Esophagus squamous epithelium (tissue), 5 donors: ENCODE results near the gene SPATA1. TPM values are rescaled to one million over a fixed set of nuclear protein-coding genes. Genes with fewer than 3 reads are reported as not detected.

Experiments
- DNase-seq: peaks from one replicate; lab custom pipeline; 2025; lab: John Stamatoyannopoulos, UW
- H3K27ac ChIP-seq, 4 donors: fragments of 200-600 bp; sonication (generic); one replicate each; pipeline ENCODE4 v1.5.1; 2016 to 2019; ENCODE audit warnings: mild to moderate bottlenecking in 1 of 4
- H3K27me3 ChIP-seq, 4 donors: fragments of 200-600 bp; sonication (generic); 1 replicate in 3 of 4; 2 replicates in 1 of 4; pipeline versions ENCODE4 v1.5.1 to v1.6.0; 2017 to 2021; ENCODE audit warnings: antibody characterized with exemption in 1 of 4
- H3K36me3 ChIP-seq, 3 donors: fragments of 200-600 bp; sonication (generic); one replicate each; pipeline ENCODE4 v1.5.1; 2016 to 2019
- H3K4me1 ChIP-seq, 3 donors: fragments of 200-600 bp; sonication (generic); one replicate each; pipeline ENCODE4 v1.5.1; 2017 to 2019
- H3K4me3 ChIP-seq, 4 donors: fragments of 200-600 bp; sonication (generic); 1 replicate in 3 of 4; 2 replicates in 1 of 4; pipeline ENCODE4 v1.5.1; 2016 to 2019; ENCODE audit warnings: mild to moderate bottlenecking in 2 of 4, moderate library complexity in 1 of 4
- H3K9me3 ChIP-seq, 3 donors: fragments of 200-600 bp; sonication (generic); one replicate each; pipeline ENCODE4 v1.5.1; 2016 to 2019
- CTCF ChIP-seq, 6 experiments: fragments of 450-650 bp in 4 of 6; fragments of 200-600 bp in 2 of 6; sonication (generic) in 2 of 6; IDR thresholded peaks; one replicate each; pipeline ENCODE4 v1.5.1; 2016 to 2019; ENCODE audit warnings: antibody characterized with exemption in 6 of 6, mild to moderate bottlenecking in 4 of 6, moderate library complexity in 4 of 6
- POLR2A ChIP-seq, 4 donors: fragments of 450-650 bp; IDR thresholded peaks; one replicate each; pipeline ENCODE4 v1.6.1; 2017; ENCODE audit warnings: antibody characterized with exemption in 4 of 4, mild to moderate bottlenecking in 4 of 4, moderate library complexity in 3 of 4
- WGBS, 2 donors: methylation state at CpG; one replicate each; pipeline ENCODE4 v1.1.5; 2018; 5-methylcytosine and 5-hydroxymethylcytosine counted together
- intact Hi-C: fragments of 100-400 bp; cut with DNase I; formaldehyde crosslinking; loops from one replicate; pipeline ENCODE4 v1.15.0; 2022
- total RNA-seq, 4 donors: library from RNA; depleted of rRNA; stranded (reverse); fragments of >200 nt; gene quantifications; one replicate each; pipeline ENCODE4 v1.1.0, GENCODE V29; 2016
- donor health status: DM: yes; HTN: yes; CAD: no.

SPATA1 gene
- total RNA-seq, 4 donors from 2014 or later: 0.15 TPM; not detected in 3

- H3K36me3 ChIP-seq: peaks cover 0 to 82% (median 11%) of the 10 kb centered on the region in 3 donors
- H3K9me3 ChIP-seq: no peaks in the 10 kb centered on the region
- TF ChIP-seq CTCF (IDR thresholded peaks at IDR 0.05) (no peak), POLR2A (IDR thresholded peaks at IDR 0.05) (no peak)
- intact Hi-C loops: no loop called here
- H3K27me3 ChIP-seq: no peaks in the 10 kb centered on the region
- H3K4me3 ChIP-seq: no peak overlapping the region
- H3K27ac ChIP-seq: no peak overlapping the region
- WGBS, 2 donors: 67 to 87% methylated on average over 3 of the region's 3 CpGs
- DNase-seq: no peak
- H3K4me1 ChIP-seq: peaks cover 0 to 8% (median 0%) of the 10 kb centered on the region in 3 donors
Observed at GRCh38 chr1:84488107-84488506, 18.1 kb upstream of the SPATA1 start.

- no peak for TF ChIP-seq POLR2A (IDR thresholded peaks at IDR 0.05)
- TF ChIP-seq CTCF (IDR thresholded peaks at IDR 0.05): no peak
- Histone ChIP-seq H3K4me1 (peaks cover 0 to 10% (median 0%) of the 10 kb centered on the region in 3 donors), H3K27me3 (no peaks in the 10 kb centered on the region), H3K27ac (no peak overlapping the region), H3K4me3 (no peak overlapping the region), H3K9me3 (no peaks in the 10 kb centered on the region), H3K36me3 (peaks cover 0 to 81% (median 11%) of the 10 kb centered on the region in 3 donors)
- no peak for DNase-seq
- intact Hi-C loops: no loop called here
- WGBS, 2 donors: 90 to 93% methylated on average over 2 of the region's 2 CpGs
Observed at GRCh38 chr1:84489766-84490165, 16.4 kb upstream of the SPATA1 start.

GRCh38 chr1:84492726-84493125 is 13.5 kb upstream of the SPATA1 start:
- TF ChIP-seq POLR2A (IDR thresholded peaks at IDR 0.05) (no peak), CTCF (IDR thresholded peaks at IDR 0.05) (no peak)
- intact Hi-C loops: no loop called here
- WGBS, 2 donors: 42 to 67% methylated on average over 1 of the region's 1 CpG
- H3K4me3 ChIP-seq: no peak overlapping the region
- DNase-seq: no peak
- peaks cover 7 to 84% (median 27%) of the 10 kb centered on the region in 3 donors for H3K36me3 ChIP-seq
- no peak overlapping the region for H3K27ac ChIP-seq
- peaks cover 0 to 10% (median 0%) of the 10 kb centered on the region in 3 donors for H3K4me1 ChIP-seq
- H3K27me3 ChIP-seq: no peaks in the 10 kb centered on the region
- H3K9me3 ChIP-seq: no peaks in the 10 kb centered on the region

- no peak for DNase-seq
- Histone ChIP-seq H3K27ac (no peak overlapping the region), H3K4me1 (peaks cover 0 to 10% (median 0%) of the 10 kb centered on the region in 3 donors), H3K4me3 (no peak overlapping the region), H3K27me3 (no peaks in the 10 kb centered on the region), H3K9me3 (no peaks in the 10 kb centered on the region), H3K36me3 (peaks cover 11 to 92% (median 33%) of the 10 kb centered on the region in 3 donors)
- TF ChIP-seq CTCF (IDR thresholded peaks at IDR 0.05) (no peak), POLR2A (IDR thresholded peaks at IDR 0.05) (no peak)
- intact Hi-C loops: no loop called here
- 53 to 65% methylated on average over 1 of the region's 1 CpG for WGBS, 2 donors
Observed at GRCh38 chr1:84493747-84494146, 12.4 kb upstream of the SPATA1 start.

- TF ChIP-seq POLR2A (IDR thresholded peaks at IDR 0.05) (no peak), CTCF (IDR thresholded peaks at IDR 0.05) (no peak)
- intact Hi-C loops: no loop called here
- Histone ChIP-seq H3K4me3 (no peak overlapping the region), H3K4me1 (peaks cover 0 to 27% (median 0%) of the 10 kb centered on the region in 3 donors), H3K36me3 (peaks cover 16 to 98% (median 31%) of the 10 kb centered on the region in 3 donors), H3K27ac (no peak overlapping the region), H3K27me3 (no peaks in the 10 kb centered on the region), H3K9me3 (no peaks in the 10 kb centered on the region)
- DNase-seq: no peak
- 79 to 86% methylated on average over 3 of the region's 3 CpGs for WGBS, 2 donors
Observed at GRCh38 chr1:84496498-84496897, 9.7 kb upstream of the SPATA1 start.
